ENCODE data around the gene ASPSCR1.

Gene ASPSCR1

GRCh38 chr17:82001571-82002056 lies 24.2 kb downstream of the ASPSCR1 start:
- DNase-seq = no peak

DNA sequence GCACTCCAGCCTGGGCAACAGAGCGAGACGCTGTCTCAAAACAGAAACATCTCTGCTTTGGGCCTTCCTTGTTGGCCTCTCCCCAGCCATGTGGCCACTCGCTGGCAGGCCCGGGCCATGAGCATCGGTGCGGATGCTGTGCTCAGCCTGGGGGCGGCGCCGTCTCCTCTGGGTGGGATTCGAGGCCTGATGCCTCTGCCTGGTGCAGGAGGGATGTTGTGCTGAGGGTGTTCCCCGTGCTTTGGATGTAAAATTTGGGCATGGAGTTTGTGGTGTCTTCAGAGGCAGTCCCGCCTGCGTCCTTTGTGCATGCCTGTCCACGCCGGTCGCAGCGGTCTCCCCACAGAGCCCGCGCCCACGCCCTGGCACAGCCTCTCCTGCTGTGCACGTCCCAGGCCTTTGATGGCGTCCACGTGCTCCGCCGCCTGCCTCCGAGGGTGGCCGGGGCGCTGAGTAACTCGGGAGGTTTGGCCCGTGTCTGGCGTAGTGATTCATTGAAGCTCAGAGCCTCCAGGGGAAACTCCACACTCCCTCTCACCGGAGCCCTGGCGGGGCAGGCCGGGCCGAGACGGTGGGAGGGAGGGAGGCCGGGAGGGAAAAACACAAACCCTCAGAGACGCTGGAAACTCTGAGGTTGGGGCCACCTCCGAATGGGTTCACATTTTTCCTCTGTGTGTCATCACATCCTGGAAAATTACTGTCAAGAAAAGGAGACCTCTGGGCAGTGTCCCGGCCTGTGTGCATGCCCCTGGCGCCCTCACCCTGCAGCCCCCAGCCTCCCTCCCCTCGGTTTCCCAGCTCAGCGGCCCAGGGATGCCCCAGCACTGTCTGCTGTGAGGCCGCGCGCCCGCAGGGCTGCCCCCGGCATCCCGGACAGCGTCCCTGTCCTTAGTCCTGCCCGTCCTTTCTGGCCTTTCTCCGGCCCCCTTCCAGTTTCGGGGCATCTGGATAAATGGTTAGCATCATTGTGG lies 26.3 kb downstream of the ASPSCR1 start:
- no peak for DNase-seq

DNA sequence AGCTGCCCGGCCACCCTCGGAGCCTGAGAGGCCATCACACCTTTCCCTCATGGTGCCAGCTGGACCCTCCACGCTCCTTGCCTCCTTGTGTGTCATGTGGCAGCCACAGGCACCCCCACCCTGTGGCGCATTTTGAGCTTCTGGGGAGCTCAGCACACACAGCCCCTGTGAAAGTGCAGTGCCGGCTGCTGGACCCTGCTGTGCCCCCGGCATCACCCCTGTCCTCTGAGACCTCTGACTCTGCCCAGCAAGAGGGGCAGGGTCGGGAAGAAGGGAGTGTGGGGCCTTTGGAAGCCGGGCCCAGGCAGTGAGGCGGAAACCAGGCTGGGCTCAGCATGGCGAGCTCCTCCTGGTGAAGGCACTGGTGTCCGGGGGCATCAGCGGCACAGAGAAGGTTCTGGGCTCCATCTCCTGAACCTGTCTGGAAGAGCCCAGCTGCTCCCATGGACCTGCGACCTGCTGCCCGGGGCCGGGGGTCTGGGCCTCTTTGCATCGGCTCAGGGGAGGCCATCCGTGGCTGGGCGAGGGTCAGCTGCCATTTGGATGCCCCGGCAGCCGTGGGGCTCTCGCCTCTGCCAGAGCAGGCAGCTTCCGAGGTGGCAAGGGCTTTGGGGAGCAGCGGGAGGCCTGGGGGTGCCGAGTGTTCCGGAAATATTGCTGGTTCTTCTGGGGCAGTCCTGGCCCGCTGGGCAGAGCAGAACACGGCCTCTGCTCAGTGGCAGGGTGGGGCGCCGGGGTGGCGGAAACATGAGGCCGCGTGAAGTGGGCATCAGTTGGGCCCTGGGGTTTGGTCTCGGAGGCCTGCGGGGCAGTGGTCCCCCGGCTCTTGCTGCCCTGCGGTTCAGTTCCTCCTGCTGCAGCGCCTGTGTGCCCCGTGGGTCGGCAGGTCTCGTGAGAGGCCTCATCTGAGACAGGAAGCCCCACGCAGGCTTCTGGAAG lies 27.4 kb downstream of the ASPSCR1 start:
- DNase-seq = no peak

GRCh38 chr17:82005701-82006348 lies 28.4 kb downstream of the ASPSCR1 start:
- DNase-seq = no peak

DNA sequence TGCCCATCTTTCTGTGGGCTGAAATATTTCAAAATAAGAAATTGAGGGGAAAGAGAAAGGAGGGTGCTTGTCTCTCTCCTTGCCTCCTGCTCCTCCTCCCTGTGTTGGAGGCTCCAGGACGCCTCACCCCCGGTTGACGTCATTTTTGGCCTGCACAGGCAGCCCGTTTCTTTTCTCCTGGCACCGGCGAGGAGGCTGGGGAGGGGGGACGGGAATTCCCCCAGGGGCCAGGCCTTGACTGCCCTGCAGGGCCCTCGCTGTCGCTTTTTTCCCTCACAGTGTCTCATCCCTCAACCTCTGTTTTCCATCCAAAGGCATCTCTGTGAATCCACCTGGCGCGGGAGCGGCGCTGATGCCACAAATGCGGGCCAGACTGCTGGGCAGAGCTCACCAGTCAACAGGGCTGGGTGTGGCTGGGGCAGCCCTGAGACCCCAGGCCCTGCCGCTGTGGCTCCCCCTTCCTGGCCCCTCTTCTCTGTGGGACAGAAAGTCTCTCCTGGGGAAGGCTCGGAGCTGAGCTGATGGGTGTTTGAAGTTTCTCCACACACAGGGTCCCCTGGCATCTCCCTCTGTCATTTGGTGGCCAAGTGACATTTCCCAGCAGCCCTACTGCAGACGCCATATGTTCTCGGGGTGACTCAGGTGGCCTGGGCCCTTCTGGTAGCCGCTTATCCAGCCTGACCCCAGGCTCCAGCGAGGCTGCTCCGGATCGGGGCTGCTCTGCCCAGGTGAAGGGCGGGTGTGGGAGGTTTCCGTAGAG lies 29.2 kb downstream of the ASPSCR1 start:
- no peak for DNase-seq

- DNase-seq = no peak
These were observed 29.7 kb downstream of the ASPSCR1 start for GRCh38 chr17:82007228-82007494.

GRCh38 chr17:82007495-82008257 lies 30.2 kb downstream of the ASPSCR1 start:
- DNase-seq = no peak

GRCh38 chr17:82008258-82008940 lies 31.0 kb downstream of the ASPSCR1 start:
- DNase-seq = no peak

DNA sequence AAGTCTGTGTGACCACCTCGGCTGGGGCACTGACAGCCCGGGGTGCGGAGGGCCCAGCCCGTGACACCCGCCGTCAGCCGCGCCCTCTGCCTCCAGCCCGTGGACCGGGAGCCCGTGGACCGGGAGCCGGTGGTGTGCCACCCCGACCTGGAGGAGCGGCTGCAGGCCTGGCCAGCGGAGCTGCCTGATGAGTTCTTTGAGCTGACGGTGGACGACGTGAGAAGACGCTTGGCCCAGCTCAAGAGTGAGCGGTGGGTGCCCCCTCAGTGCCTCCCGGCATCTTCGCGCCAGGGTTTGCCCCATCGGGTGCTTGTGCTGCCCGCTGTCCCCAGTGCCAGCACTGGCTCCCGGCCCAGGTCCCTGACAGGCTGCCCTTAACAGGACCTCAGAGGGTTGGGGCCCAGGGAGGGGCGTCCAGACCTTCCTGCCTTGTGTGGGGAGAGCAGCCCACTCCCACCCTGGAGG lies 31.5 kb downstream of the ASPSCR1 start:
- no peak for DNase-seq

GRCh38 chr17:82009413-82009812 lies 32.0 kb downstream of the ASPSCR1 start:
- DNase-seq = no peak

GRCh38 chr17:82010575-82011525 lies 33.4 kb downstream of the ASPSCR1 start:
- DNase-seq = no peak

DNA sequence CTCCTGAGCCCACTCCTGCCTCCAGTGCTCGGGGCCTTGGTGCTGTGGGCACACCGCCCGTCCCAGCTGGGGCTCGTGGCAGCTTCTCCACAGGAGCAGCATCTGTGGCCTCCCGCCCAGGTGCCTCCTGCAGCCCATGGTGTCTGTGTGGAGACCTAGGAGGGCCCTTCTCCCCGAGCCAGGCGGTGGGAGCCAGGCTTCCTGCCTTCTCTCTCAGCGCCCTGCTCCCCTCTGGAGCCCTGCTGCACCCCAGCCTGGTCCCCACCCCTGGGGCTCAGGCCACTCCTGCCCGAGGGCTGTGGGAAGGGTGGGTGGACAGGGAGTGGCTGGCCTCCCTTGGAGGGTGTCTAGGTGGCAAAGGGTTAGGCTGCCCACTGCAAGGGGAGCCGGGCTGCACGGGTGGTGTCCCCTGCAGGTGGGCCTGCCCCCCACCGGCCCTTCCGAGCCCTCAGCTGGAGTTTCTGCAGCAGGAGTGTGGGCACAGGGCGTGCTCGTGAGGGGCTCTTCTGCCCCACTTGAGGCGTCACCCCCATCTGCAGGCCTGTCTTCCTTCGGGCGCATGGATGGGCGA lies 34.3 kb downstream of the ASPSCR1 start:
- DNase-seq = no peak

DNA sequence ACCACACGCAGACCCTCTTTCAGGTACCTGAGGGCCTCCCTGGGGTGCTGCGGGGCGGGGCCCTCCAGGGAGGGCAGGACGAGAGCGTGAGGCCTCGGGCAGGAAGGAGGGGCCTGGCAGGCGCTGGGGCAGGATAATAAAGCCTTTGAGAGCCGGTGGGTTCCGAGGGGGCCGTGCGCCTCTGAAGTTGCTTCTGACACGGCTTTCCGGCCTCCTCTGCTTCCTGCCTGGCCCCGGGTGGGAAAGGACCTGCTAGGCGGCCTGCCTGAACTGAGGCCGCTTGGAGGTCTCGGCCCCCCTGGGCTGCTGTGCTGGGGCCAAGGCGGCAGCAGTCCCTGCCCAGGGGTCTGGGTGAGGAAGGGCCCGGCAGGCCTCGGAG lies 34.8 kb downstream of the ASPSCR1 start:
- DNase-seq = no peak

DNA sequence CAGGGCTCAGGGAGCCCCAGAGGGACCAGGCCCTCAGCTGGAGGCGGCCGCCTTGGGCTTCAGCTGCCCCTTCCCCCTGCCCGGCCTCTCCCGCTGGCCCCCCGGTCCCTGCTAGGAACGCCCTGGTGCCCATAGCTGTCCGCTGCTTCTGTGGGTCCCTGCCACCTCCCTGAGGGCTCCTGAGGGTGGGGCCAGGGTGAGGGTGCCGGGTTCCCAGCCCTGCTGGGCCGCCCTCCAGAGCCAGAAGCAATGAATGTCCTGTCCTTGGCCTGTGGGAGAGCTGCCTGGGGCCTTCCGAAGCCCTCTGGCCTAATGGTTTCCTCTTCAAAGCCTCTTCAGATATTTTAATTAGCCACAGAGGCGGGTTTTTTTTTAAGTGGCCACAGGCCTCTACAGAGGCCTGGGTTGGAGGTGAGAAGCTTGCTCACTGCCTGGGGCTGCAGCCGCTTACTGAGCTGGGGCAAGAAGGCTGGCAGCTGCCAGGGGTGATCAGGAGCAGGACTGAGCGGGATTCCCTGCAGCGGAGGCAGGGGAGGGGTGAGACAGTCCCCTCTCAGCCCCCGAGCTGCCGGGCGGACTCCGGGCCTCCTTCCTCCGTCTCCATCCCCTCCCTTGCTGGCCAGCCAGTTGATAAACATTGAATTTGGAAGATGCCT lies 35.3 kb downstream of the ASPSCR1 start:
- no peak for DNase-seq

GRCh38 chr17:82013341-82013740 lies 35.9 kb downstream of the ASPSCR1 start:
- no peak for DNase-seq

GRCh38 chr17:82013772-82014321 lies 36.4 kb downstream of the ASPSCR1 start:
- no peak for DNase-seq

DNA sequence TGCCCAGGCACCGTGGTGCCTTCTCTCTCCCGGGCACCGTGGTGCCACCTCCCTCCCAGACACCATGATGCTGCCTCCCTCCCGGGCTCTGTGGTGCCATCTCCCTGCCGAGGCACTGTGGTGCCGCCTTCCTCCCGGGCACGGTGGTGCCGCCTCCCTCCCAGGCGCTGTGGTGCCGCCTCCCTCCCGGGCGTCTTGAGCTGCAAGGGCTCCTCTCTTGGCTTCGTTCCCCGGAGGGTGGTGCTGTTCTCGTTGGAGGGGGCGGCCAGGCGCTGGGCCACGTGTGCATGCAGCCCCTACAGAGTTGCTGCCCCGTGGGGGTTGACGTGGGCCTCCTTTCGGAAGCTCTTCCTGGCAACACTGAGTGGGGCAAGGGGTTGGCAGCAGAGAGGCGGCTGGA lies 37.0 kb downstream of the ASPSCR1 start:
- no peak for DNase-seq

GRCh38 chr17:82014971-82015310 lies 37.5 kb downstream of the ASPSCR1 start:
- no peak for DNase-seq

Data from CD4-positive, alpha-beta T cell treated with Interleukin-17A for 1 hour (primary cell).